Thyroid gland (tissue), 4 donors: ENCODE measurements around the gene SCAPER. TPM values are rescaled to one million over a fixed set of nuclear protein-coding genes. Genes with fewer than 3 reads are reported as not detected.
"Not testable (repeated sequence)": the region's sequence is repeated elsewhere in the genome, so short reads cannot be mapped to it uniquely, and the experiment has no call there.

Experiments used
- DNase-seq, 2 donors: peaks; one replicate each; pipeline ENCODE4 v3.0.0-alpha.2; 2019
- H3K27ac ChIP-seq, 3 donors: fragments of 200-600 bp; sonication (generic); 1 replicate in 2 of 3; 2 replicates in 1 of 3; pipeline ENCODE4 v1.5.1; 2016 to 2019; ENCODE audit warnings: mild to moderate bottlenecking in 1 of 3, moderate library complexity in 1 of 3
- H3K27me3 ChIP-seq: fragments of 200-600 bp; sonication (generic); one replicate; pipeline ENCODE4 v1.5.1; 2019
- H3K36me3 ChIP-seq, 2 donors: fragments of 200-600 bp; sonication (generic); one replicate each; pipeline ENCODE4 v1.5.1; 2016 to 2019
- H3K4me1 ChIP-seq, 2 donors: fragments of 200-600 bp; sonication (generic); one replicate each; pipeline ENCODE4 v1.5.1; 2017 to 2019
- H3K4me3 ChIP-seq, 3 donors: fragments of 200-600 bp; sonication (generic); replicated peaks in 1 of 3; 1 replicate in 2 of 3; 2 replicates in 1 of 3; pipeline ENCODE4 v1.5.1; 2016; ENCODE audit warnings: mild to moderate bottlenecking in 1 of 3
- H3K9me3 ChIP-seq: fragments of 200-600 bp; sonication (generic); one replicate; pipeline ENCODE4 v1.5.1; 2017
- CTCF ChIP-seq, 6 experiments: fragments of 200-600 bp in 3 of 6; fragments of 450-650 bp in 3 of 6; sonication (generic) in 3 of 6; IDR thresholded peaks; one replicate each; pipeline ENCODE4 v1.5.1; 2016 to 2019; ENCODE audit warnings: antibody characterized with exemption in 6 of 6, mild to moderate bottlenecking in 2 of 6, inconsistent platforms in 1 of 6, moderate library complexity in 1 of 6
- POLR2A ChIP-seq, 2 donors: fragments of 450-650 bp; IDR thresholded peaks; one replicate each; pipeline ENCODE4 v1.6.1; 2017; ENCODE audit warnings: antibody characterized with exemption in 2 of 2, mild to moderate bottlenecking in 2 of 2, moderate library complexity in 1 of 2
- WGBS, 2 donors: methylation state at CpG; one replicate each; pipeline ENCODE4 v1.1.5; 2017; 5-methylcytosine and 5-hydroxymethylcytosine counted together
- intact Hi-C: fragments of 100-400 bp; cut with DNase I; formaldehyde crosslinking; loops from one replicate; pipeline ENCODE4 v1.15.1; 2023
- total RNA-seq, 4 donors: library from RNA; depleted of rRNA; stranded (reverse); fragments of >200 nt; gene quantifications; one replicate each; pipeline ENCODE4 v1.2.3, GENCODE V29; 2016

Gene SCAPER
- total RNA-seq, 4 donors from 2014 or later, result 45.2 to 90.8 (median 63.6) TPM

- Histone ChIP-seq H3K9me3 (no peaks in the 10 kb centered on the region), H3K36me3 (no peaks in the 10 kb centered on the region), H3K27me3 (no peaks in the 10 kb centered on the region), H3K27ac (no peak overlapping the region), H3K4me1 (no peaks in the 10 kb centered on the region), H3K4me3 (no peak overlapping the region)
- intact Hi-C loops, result no loop called here
- DNase-seq, result no peak
- TF ChIP-seq POLR2A (IDR thresholded peaks at IDR 0.05) (no peak), CTCF (IDR thresholded peaks at IDR 0.05) (no peak)
Measured at GRCh38 chr15:76756381-76756780, 148.8 kb downstream of the SCAPER start.

- H3K9me3 ChIP-seq, result no peaks in the 10 kb centered on the region
- H3K27ac ChIP-seq, result no peak overlapping the region
- no peak overlapping the region for H3K4me3 ChIP-seq
- no peaks in the 10 kb centered on the region for H3K27me3 ChIP-seq
- TF ChIP-seq CTCF (IDR thresholded peaks at IDR 0.05) (no peak), POLR2A (IDR thresholded peaks at IDR 0.05) (no peak)
- no peak for DNase-seq
- intact Hi-C loops, result no loop called here
- no peaks in the 10 kb centered on the region for H3K4me1 ChIP-seq
- no peaks in the 10 kb centered on the region for H3K36me3 ChIP-seq
- 94 to 96% methylated on average over 6 of the region's 6 CpGs for WGBS, 2 donors
Measured at GRCh38 chr15:76753771-76754170, 151.4 kb downstream of the SCAPER start.

GRCh38 chr15:76753131-76753530, 152.0 kb downstream of the SCAPER start:
- H3K27ac ChIP-seq, result no peak overlapping the region
- no peaks in the 10 kb centered on the region for H3K36me3 ChIP-seq
- H3K27me3 ChIP-seq, result no peaks in the 10 kb centered on the region
- H3K4me3 ChIP-seq, result no peak overlapping the region
- intact Hi-C loops, result no loop called here
- no peaks in the 10 kb centered on the region for H3K9me3 ChIP-seq
- DNase-seq, result no peak
- WGBS, 2 donors, result 92 to 96% methylated on average over 1 of the region's 1 CpG
- TF ChIP-seq POLR2A (IDR thresholded peaks at IDR 0.05), result no peak
- no peaks in the 10 kb centered on the region for H3K4me1 ChIP-seq

- Histone ChIP-seq H3K4me3 (no peak overlapping the region), H3K4me1 (no peaks in the 10 kb centered on the region), H3K27ac (no peak overlapping the region), H3K9me3 (no peaks in the 10 kb centered on the region), H3K36me3 (no peaks in the 10 kb centered on the region), H3K27me3 (no peaks in the 10 kb centered on the region)
- intact Hi-C loops, result no loop called here
- DNase-seq, result no peak
- TF ChIP-seq POLR2A (IDR thresholded peaks at IDR 0.05) (no peak), CTCF (IDR thresholded peaks at IDR 0.05) (no peak)
Measured at GRCh38 chr15:76752549-76752948, 152.6 kb downstream of the SCAPER start.

DNA sequence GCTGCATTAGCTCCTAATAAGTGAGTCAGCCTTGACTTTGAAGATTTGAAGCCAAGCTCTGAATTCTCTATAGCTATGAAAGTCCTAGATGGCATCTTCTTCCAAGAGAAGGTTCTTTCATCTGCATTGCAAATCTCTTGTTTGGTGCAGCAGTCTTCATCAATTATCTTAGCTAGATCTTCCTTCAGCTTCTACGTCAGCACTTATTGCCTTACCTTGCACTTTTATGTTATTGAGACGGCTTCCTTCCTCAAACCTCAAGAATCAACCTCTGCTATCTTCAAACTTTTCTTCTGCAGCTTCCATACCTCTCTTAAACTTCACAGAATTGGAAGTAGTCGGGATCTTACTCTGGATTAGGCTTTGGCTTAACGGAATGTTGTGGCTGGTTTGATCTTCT, 167.6 kb downstream of the SCAPER start:
- Histone ChIP-seq H3K27ac (no peak overlapping the region), H3K4me3 (no peak overlapping the region), H3K27me3 (no peaks in the 10 kb centered on the region), H3K9me3 (no peaks in the 10 kb centered on the region), H3K4me1 (no peaks in the 10 kb centered on the region), H3K36me3 (peaks cover 6 to 8% of the 10 kb centered on the region in 2 donors)
- intact Hi-C loops, result no loop called here
- WGBS, 2 donors, result 96 to 98% methylated on average over 4 of the region's 4 CpGs
- TF ChIP-seq POLR2A (IDR thresholded peaks at IDR 0.05) (no peak), CTCF (IDR thresholded peaks at IDR 0.05) (no peak)
- DNase-seq, result no peak

DNA sequence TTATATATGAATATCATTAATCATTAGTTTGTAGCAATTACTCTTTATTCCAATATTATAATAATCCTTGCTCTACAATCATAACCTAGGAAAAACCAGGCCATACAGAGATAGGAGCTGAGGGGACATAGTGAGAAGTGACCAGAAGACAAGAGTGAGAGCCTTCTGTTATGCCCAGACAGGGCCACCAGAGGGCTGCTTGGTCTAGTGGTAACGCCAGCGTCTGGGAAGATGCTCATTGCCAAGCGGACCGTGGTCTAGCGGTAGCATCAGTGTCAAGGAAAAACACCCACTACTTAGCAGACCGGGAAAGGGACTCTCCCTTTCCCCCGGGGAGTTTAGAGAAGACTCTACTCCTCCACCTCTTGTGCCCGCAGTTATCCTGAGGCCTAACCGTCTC, 172.8 kb downstream of the SCAPER start:
- H3K27me3 ChIP-seq, H3K4me1 ChIP-seq, H3K36me3 ChIP-seq, H3K9me3 ChIP-seq, DNase-seq, H3K4me3 ChIP-seq, H3K27ac ChIP-seq, intact Hi-C loops: not testable (repeated sequence)
- whole genome bisulfite sequencing, 2 donors, result 95% methylated on average over 9 of the region's 9 CpGs
